Non-pigmented ciliary epithelial cell (primary cell): ENCODE results near the gene CCDC159.

Experiments
- DNase-seq: peaks from one replicate; pipeline ENCODE4 v3.0.0-alpha.2; 2010; ENCODE audit warnings: low read depth

CCDC159 gene

DNA sequence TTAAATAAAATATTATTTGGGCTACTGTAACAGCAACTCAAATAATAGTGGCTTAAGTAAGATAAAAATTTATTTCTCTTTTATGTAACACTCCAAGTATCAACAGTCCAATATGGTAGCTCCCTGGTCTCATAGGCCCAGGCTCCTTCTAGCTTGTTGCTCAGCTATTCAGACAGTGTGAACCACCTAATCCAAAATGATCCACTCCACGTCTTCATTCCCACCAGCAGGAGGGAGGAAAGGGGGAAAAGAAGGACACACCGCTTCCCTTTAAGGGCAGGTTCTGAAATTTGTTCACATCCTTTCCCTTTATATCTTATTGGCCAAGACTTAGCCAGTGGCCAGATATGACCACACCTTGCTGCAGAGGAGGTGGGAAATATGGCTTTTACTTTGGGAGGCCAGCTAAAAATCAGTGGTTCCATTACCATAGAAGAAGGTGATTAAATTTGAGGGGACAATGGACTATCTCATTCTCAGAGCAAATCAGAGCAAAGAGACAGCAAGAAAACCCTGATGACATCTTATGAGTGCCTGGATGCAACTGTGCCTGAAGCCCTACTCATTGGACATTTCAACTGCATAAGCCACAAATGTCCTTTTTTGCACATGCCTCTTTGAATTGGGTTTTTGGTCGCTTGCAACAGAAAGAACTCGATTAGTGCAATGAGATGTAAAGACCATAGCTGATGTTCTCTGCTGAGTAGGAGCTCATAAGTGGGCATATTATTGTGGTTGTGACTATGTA, 44.8 kb downstream of the CCDC159 start:
- no peak for DNase-seq

DNA sequence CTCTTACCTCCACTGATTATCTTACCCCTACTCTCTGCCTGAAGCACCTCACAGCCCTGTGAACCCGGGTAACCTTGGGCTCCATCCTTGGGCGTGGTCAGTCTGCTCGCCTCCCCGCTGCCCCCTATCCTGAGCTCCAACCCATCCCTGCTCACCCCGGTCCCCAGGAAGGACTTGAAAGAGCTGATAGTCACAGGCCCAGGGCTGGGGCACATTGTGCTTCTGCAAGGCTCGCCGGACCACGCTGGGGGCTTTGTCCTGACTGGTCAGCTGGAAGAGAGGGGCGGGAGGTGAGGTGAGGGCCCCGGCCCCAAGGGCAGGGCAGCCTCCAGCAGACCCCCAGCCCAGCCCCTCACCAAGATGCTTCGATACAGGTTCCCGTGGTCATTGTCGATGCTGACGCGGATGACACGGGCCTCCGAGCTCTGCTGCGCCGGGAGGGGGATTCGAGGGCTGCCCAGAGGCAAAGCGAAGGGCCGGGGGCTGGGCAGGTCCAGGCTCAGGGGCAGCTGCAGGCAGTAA, 50.8 kb downstream of the CCDC159 start:
- no peak for DNase-seq

DNA sequence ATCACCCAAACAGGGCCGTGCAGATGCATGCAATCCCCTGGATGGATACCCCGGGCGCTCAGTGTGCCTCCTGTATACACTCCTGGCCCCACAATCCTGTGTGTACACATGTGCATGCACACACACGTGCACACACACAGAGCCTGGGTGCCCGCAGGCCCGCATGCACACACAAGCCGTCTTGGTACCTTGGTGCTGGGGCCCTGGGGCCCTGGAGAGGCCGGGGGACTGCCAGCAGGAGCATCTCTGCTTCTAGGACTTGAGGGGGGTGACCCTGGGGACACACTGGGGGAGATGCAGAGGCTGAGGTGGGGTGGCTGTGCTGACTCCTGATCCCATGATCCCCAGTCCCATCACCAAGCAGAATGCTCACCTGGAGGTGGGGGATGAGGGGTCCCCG, 53.3 kb downstream of the CCDC159 start:
- DNase-seq, result no peak

DNA sequence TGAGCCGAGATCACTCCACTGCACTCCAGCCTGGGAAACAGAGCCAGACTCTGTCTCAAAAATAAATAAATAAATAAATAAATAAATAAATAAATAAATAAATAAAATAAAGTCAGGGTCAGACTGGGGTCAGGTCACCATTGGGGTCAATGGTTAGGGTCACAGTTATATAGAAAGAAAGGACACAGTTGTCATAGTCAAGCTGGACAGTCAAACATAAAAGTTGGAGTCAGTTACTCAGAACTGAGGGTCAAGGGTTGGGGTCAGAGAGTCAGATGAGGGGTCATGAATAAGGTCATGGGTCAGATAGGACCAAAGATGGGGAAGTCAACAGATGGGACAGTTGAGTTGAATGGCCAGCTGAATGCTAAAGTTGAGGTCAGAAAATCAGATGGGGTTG, 54.5 kb downstream of the CCDC159 start:
- no peak for DNase-seq

DNA sequence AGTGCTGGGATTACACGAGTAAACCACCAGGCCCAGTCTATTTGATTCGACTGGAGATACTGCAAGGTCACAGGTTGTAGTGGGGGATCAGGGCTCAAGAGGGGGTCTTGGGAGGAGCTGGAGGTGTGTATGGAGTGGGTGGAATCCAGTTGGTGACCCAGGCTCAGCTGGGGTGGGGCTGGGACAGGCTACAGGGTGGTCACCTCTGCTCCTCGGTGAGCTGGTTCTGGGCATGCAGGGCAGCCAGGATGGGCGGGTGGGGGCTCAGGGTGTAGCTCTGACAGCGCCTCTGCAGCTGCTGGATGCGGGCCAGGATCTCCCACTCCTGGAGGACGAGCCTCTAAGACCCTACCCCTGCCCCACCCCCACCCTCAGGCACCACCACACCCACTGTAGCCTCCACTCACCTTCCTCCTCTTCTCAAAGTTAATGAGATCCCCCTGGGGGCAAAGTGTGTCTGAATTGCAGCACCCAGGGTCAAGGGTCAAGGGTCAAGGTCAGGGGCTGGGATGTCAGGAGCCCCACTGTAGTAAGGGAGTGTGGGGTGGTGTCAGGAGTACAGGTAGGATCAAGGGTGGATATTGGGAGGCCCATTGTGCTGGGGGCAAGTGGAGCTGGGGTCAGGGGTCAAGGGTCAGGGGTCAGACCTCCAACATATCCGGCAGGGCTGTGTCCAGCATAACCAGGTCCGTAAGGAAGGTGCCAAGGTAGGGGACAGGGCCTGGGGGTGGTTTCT, 55.7 kb downstream of the CCDC159 start:
- no peak for DNase-seq
